ENCODE measurements around the gene PPP2R2D.

GRCh38 chr10:131869344-131869743 lies 31.5 kb upstream of the PPP2R2D start:
- no peak for TF ChIP-seq CTCF (IDR thresholded peaks at IDR 0.05)
- TF ChIP-seq POLR2A (IDR thresholded peaks at IDR 0.05): no peak

Data from body of pancreas (tissue), 4 donors.